Neural progenitor cell (in vitro differentiated cells): Measurements from ENCODE around the gene ISL2.

Source experiments
- CTCF ChIP-seq: fragments of 200-600 bp; sonication (generic); IDR thresholded peaks from 2 replicates; pipeline ENCODE4 v1.5.1; 2017; ENCODE audit warnings: antibody characterized with exemption, mild to moderate bottlenecking
- EZH2 ChIP-seq: fragments of 200-600 bp; sonication (generic); IDR thresholded peaks from 2 replicates; pipeline ENCODE4 v1.6.1; 2017; ENCODE audit warnings: antibody characterized with exemption, mild to moderate bottlenecking, moderate library complexity
- EZH2phosphoT487 ChIP-seq: fragments of 200-600 bp; sonication (generic); IDR thresholded peaks from 2 replicates; pipeline ENCODE4 v1.6.1; 2017; ENCODE audit warnings: antibody characterized with exemption

GRCh38 chr15:76386178-76386577 is 49.6 kb downstream of the ISL2 start:
- TF ChIP-seq EZH2 (no peak), CTCF (no peak), EZH2phosphoT487 (no peak)
